A204.1 (cell line): ENCODE measurements around the gene BCL7A.
"Not testable (repeated sequence)": the region's sequence is repeated elsewhere in the genome, so short reads cannot be mapped to it uniquely, and the experiment has no call there.

Experiments used
- FAIRE-seq: peaks from 2 replicates; lab custom pipeline; 2012; peaks lifted over from hg19 to GRCh38; lab: Jason Lieb, UNC

BCL7A gene

GRCh38 chr12:122056406-122056805 is 34.7 kb downstream of the BCL7A start:
- FAIRE-seq: not testable (repeated sequence)

DNA sequence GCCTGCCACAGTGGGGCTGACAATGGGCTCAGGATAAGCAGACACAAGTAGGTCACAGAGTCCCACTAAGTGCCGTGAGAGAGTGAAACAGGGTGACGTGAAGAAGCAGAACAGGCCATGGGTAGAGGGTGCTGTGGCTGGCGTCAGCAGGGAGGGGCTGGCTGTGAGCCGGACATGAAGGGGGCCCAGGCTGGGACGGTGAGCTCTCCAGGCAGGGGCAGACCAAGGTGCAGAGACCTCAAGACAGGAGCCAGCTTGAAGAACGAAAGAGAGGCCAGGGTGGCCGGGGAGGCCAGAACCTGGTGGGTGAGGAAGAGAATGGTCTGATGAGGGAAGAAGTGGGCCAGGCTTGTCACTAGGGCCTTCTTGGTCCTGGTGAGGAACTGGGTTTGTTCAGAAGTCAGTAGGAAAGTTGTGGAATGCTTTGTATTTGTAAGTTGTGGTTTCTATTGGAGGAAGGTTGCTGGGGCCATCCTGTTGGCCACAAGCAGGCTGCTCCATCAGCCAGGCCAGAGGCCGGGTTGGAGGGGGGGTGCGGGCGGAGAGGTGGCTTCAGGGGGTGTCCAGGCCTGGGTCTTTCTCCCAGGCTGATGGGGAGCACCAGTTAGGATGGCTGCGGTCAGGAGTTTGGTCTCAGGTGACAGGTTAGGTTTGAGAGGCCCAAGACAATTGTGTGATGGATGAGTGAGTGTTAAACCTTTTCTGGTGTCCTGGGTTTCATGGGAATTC is 35.5 kb downstream of the BCL7A start:
- FAIRE-seq: no peak

DNA sequence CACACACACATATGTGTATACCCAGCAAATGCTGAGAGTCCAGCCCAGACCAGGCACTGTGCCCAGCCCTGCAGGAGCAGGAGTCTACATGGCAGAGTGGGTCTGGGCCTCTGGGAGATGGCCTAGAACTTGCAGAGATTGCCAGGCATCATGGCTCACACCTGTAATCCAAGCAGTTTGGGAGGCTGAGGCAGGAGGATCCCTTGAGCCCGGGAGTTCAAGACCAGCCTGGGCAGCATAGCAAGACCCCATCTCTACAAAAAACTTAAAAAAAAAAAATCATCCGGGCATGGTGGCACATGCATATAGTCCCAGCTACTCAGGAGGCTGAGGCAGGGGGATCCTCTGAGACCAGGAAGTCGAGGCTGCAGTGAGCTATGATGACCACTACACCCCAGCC is 36.1 kb downstream of the BCL7A start:
- no peak for FAIRE-seq

- FAIRE-seq: no peak
Measured at GRCh38 chr12:122058549-122059149, 37.0 kb downstream of the BCL7A start.

DNA sequence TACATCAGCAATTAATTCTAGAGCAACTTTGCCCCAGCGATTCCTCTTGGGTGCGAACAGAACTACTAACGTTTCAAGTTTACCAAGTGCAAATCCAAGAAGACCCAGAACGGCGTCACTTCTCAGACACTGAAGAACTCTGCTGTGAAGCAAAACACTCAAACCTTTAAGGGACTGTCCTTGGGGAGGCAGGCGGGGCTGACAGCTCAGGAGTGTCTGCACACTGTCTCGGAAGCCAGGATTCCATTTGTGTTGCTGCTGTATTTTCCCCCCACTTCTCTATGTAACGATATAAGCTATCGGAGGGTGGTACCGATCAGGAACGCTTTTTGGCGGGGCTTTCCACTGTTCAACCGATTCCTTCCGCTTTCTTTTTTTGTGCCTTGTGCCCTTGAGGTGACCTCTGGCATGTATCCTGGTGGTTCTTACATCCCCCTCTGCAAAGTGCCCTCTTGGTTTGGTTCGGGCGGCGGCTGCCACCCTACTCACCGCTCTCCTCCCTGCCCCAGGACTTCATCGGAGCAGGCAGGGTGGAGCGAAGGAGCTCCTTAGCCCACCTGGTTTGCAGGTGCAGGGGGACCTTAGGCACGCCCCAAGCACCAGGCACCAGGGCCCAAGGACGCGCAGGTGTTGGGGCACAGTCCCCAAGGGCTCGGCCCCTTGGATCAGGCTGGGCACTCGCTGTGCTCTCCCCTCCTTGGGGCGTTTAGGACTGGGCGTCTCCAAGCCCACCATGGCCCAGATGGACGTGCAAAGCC is 37.7 kb downstream of the BCL7A start:
- no peak for FAIRE-seq

GRCh38 chr12:122060081-122060501 is 38.4 kb downstream of the BCL7A start:
- no peak for FAIRE-seq

DNA sequence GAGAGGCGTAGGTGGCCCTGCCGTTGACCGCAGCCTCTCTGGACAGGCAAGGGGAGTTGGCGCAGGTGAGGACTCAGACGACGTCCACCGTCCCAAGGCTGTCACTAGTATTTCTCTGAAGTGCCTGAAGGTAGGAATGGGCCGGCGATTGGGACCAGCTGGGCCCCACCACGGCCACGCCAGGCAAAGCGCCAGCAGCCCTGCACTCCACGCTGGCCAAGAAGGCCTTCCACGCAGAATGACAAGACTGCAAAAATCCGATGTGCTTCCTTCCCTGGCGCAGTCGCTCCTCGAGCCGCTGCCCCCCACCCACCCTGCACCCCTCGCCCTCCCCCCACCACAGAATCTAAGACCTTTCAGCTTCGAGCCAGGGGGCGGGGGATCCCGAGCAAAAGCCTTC is 39.6 kb downstream of the BCL7A start:
- no peak for FAIRE-seq

GRCh38 chr12:122062832-122063693 is 41.4 kb downstream of the BCL7A start:
- FAIRE-seq: no peak

DNA sequence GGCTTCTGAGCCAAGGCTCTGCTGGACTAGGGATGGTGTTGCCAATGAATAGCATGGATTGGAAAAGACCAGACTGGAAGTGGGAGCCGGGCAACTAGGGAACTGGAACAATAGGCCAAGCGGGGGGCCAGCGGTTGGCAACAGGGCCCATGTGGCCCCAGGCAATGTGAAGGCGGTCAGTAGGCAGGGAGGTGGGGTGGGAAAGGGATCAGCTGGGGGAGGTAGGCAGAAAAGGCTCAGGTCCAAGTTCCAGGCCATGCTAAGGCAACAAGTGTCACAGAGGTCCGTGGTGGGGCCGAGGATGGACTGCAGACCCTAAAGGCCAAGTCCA is 42.0 kb downstream of the BCL7A start:
- no peak for FAIRE-seq

- no peak for FAIRE-seq
Measured at GRCh38 chr12:122064025-122064777, 42.5 kb downstream of the BCL7A start.

DNA sequence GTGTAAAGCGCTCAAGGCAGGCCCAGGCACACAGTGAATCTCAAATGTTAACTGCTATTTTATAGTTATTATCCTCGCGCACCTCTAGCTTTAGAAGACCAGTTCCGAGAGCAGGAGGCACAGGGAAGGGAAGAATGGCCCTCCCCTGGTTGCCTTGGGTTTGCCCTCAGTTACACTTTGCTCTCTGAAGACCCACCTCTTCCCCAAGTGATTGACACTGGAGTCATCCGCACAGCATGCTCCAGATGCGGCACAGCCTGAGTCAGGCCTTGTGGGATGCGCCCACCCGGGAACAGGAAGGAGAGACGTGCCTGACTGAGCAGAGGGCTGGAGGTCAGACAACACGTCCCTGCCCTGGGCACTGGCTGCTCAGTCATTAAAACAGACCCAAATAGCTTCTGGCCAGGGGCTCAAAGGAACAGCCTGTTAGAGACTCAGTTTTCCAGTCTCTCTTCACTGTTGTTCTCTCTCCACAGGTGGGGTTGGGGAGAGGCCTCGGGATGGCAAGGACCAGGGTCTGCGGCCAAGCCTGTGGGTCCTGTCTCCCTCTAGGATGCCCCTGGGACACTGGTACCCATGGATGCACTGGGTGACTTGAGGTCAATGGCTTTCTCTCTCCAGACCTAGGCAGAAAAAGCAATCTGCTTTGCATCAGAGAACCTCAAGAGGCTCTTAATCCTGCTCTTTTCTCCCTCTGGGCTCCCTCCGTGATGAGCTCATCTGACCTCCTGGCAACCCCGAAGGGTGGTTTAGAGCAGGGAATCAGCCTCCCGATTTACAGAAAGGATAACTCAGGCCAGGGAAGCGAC is 43.3 kb downstream of the BCL7A start:
- FAIRE-seq: no peak

DNA sequence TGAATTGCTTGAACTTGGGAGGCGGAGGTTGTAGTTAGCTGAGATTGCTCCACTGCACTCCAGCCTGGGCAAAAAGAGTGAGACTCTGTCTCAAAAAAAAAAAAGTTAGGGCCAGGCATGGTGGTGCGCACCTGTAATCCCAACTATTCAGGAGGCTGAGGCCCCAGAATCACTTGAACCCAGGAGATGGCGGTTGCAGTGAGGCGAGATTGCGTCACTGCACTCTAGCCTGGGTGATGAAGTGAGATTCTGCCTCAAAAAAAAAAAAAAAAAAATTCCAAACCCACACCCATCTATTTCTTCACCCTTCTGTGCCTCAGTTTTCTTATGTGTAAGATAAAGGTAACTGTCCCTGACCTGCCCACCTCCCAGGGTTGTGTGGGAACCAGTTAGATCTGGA is 45.9 kb downstream of the BCL7A start:
- FAIRE-seq: no peak

DNA sequence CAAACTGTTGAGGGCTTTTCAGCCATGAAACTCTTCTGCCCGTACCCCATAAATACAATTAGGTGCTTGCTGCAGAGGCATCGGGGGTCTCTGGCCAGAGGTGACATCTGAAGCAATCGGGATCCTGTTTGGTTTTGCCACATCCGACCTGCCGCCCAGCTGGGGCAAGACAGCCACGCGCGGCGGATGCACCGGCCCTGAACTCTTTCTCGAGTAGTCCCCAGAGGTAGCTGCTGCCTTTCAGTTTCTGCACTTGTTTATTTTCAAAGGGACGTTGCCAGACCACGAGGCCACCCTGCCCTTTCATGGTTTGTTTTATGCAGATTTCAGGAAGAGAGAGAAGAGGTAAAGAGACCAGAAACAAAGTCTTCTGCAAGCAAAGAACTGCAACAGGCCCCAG is 46.3 kb downstream of the BCL7A start:
- no peak for FAIRE-seq

GRCh38 chr12:122072031-122072970 is 50.6 kb downstream of the BCL7A start:
- FAIRE-seq: no peak

- FAIRE-seq: no peak
Measured at GRCh38 chr12:122073815-122074214, 52.1 kb downstream of the BCL7A start.

GRCh38 chr12:122076743-122077495 is 55.2 kb downstream of the BCL7A start:
- no peak for FAIRE-seq

- no peak for FAIRE-seq
Measured at GRCh38 chr12:122078141-122079032, 56.7 kb downstream of the BCL7A start, which contains the start of gene MLXIP. TSS of gene MLXIP (plus strand) at chr12:122078756. CDS start at chr12:122078854, 98 bp downstream.

- FAIRE-seq: no peak
Measured at GRCh38 chr12:122079033-122079531, 57.4 kb downstream of the BCL7A start.
